NOMO-1 treated with dmso at 0.1 percent for 144 hours (cell line): ENCODE measurements around the gene ZCCHC7.
"Not testable (repeated sequence)": the region's sequence is repeated elsewhere in the genome, so short reads cannot be mapped to it uniquely, and the experiment has no call there.

Experiments
- DNase-seq: peaks from one replicate; lab custom pipeline; 2025; ENCODE audit not compliant: unreplicated experiment; lab: John Stamatoyannopoulos, UW

ZCCHC7 gene

DNA sequence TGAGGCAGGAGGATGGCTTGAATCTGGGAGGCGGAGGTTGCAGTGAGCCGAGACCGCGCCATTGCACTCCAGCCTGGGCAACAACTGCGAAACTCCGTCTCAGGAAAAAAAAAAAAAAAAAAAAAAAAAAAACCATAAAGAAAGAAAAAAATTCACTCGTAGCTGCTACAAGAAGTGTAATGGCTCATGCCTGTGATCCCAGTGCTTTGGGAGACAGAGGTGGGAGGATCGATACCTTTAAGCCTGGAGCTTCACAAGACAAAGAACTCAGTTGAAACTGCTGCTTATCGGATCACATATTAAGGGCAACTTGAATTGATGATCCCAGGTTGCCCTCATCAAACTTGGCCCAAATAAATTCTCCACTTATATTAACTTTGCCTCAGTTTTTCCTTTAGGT, 1.0 kb upstream of the ZCCHC7 start:
- no peak for DNase-seq

DNA sequence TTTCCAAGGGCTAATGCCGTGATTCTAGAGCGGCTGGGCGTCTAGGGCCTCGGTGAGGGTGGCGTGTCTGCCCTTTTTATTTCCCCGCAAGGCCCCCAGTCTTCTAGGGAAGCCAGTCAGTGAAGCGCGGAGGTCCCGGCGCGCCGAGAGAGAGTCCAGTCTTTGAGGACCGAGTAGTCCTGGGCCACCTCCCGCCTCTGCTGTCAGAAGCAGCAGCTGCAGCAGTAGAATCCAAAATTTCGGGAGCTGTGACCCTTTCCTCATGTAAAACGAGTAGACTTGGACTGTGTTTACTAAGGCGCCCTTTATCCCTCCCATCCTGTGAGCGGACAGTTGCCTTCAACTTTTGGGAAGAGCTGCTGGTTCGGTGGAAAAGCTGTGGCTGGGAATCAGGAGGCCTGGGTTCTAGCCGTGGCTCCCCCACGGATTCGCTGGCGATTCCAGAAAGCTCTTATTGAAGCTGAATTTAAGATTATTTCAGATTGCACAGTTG, 515 bp downstream of the ZCCHC7 start:
- DNase-seq = not testable (repeated sequence)

DNA sequence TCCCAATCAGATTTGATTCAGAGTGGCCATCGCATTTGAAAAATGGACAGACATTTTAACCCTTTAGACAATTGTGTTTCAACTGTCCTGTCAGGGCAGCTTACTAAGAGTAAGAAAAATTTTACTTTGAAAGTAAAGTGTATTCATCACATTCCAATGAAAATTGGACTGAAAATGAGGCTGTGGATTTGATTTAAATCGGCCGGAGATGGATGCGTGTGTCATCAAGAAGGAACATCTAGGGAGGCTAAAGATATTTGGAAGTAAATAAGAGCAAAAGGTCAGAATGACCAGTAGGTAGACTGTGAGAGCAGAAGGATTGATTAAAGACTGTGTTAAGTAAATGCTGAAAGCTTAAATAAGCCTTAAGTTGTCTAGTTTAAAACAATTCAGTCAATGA, 1.5 kb downstream of the ZCCHC7 start:
- no peak for DNase-seq

DNA sequence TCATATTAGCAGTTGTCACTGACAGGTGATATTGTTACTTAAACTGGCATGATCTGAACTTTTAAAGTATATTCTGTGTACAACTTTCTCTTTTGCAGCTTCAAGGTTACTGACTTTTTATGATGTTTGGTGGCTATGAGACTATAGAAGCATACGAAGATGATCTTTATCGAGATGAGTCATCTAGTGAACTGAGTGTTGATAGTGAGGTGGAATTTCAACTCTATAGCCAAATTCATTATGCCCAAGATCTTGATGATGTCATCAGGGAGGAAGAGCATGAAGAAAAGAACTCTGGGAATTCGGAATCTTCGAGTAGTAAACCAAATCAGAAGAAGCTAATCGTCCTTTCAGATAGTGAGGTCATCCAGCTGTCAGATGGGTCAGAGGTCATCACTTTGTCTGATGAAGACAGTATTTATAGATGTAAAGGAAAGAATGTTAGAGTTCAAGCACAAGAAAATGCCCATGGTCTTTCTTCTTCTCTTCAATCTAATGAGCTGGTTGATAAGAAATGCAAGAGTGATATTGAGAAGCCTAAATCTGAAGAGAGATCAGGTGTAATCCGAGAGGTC, 5.9 kb downstream of the ZCCHC7 start:
- DNase-seq = no peak

DNA sequence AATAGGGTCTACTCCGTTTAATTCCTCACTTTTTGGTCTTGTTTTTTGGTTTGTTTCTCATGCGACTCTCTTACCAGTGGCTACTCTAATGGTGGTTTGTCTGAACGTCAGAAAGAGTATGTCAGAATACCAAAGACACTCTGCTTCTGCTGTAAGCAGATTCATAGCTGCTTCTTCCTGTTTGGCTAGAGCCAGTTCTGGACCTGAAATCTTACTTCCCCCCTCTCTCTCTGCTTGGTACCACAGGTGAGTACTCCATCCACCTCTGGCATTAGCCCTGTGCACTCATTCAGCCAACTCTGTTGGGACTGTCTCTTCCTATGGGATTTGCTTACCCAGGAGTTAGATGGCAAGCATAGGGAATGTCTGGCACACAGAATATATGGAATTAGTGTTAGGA, 6.6 kb downstream of the ZCCHC7 start:
- DNase-seq = no peak

DNA sequence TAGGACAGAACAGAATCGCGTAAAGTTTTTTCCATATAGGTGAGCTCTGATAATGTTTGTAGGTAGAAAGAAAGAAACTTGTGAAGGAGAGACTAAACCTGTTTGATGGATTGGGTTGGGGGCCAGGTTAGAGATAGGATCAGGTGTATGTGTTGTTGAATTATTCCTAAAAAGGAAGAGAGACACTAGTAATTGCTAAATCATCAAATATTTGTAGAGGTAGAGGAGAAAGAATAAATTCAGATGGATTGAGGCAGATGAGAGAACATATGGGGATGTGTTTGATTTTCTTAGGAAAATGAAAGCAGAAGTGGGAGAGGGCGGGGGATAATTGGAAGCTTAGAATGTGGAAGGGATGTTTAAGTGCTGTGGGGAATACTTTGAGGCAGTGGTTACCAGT, 7.7 kb downstream of the ZCCHC7 start:
- no peak for DNase-seq

DNA sequence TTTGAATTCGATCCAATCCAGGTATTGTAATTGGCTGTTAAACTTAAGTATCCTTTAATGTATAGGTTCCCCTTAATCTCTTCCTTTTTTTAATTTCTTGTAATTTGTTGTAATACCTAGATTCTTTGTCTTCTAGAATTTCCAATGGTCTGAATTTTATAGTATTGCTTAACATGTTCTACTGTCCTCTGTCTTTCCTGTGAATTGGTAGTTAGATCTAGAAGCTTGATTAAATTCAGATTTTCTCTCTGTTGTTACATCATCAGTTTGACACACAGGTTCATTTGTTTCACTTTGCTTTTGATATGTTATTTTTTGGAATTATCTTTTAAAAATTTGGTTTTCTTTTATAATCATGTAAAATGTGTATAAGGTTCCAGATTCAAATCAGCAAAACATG, 13.8 kb downstream of the ZCCHC7 start:
- no peak for DNase-seq

DNA sequence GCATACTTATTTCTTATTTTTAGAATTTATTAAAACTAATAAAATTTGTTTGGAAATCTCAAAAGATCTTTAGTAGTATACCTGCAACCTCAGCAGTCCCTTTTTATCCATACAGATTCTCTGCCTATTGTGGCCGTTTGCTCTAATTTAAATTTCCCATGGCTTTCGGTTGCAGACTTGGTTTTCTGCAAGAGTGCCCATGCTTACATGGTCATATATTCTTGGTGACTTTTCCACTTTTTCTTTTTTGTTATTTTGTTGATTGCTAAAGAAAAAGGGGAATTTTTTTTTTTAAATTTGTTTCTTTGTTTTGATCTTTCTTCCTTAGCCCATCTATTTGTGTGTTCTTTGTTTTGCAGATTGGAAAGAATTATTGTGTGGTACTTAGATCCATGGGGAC, 20.6 kb downstream of the ZCCHC7 start:
- no peak for DNase-seq

DNA sequence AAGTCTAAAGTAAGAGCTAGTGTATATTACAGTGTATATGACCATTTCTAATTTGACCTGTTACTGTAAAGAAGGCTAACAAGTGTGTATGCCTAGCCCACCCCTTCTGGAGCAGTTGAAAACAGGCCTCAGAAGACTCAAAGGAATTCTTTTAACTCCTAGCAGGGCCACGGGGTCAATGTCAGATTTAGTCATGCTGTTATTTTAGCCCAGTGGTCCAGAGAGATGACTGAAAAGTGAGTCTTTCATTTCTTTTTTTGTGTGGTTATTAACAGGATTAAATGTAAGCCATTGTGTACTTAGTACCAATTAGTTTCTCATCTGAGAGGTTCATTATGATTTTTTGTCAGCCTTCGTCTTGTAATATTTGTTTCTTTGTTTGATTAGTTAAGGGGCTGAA, 24.4 kb downstream of the ZCCHC7 start:
- no peak for DNase-seq

DNA sequence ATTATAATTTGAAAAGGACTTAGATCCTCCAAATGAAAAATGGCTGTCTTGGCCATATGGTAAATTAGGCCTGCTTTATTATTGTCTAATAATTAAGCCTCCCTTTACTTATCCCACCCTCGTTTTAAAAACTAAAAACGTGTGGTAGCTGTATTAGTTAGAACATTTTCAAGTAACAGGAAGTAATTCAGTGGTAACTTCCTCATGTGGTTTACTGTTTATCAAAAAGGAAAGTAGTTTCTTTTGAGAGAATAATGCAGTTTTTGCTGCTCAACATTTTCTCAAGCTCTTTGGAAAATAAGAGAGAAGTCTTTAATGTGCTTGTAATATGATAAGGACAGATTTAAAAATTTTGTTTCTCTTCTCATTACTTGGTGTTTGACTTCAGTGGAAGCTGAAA, 26.0 kb downstream of the ZCCHC7 start:
- DNase-seq = no peak

DNA sequence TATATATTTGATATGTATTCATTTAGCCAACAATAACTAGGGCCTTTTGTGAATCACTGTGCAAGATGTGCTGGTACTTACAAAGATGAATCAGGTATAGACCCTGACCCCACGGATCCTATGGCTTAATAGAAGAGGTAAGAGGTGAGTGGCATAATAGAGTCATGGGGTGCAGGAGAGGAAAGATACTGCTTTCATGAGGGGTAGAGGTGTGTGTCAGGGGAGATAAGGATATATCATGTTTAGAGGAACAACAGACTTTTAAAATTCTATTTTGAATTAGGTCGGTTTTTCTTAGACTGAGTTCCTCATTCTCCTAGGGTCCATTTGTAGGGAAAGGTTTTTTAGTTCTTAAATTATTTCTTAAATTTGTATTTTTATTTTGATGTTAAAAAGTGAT, 27.8 kb downstream of the ZCCHC7 start:
- no peak for DNase-seq

DNA sequence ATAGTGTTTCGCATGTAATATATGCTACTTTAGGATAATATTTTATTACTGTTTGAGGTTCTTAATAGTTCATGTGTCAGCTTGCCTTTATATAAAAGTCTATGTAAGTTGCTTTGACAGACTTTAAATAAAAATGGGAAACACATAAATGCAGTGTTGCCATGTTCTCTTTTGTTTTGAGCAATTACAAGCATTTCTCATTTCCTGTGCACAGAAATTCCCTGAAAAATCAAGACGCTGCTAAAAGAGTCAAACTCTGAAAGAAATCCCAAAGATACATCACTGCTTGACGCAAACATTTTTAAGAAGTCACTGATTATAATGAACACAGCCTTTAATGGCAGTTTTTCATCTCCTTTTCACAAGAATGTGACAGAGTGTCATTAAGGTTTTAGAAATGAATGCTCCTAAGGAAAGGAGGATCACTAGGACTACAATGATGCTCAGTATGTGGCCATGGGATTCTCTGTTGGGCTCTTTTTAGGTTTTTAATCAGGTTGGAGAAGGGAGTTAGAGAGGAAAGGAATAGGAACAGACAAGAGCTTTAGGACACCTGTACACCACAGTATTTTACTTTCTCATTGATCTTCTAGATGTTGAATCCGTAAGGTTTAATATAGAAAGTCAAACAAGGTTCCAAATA, 29.4 kb downstream of the ZCCHC7 start:
- DNase-seq = no peak

DNA sequence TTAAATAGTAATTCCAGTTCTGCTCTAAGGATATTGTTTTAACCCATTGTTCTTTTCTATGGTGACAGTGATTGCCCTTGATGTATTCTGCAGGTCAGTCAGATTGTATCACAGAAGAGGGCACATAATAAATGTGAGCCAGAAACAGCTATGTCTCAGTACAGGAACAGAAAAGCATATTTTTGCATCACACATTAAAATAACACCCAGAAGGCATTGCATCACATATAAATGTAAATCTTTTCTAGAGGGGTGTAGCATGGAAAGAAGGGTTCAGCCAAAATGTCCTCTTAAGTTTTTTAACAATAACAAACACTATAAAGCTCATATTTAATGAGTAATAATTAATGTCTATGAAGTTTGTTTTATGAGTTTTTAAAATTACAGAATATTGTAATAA, 30.0 kb downstream of the ZCCHC7 start:
- no peak for DNase-seq

DNA sequence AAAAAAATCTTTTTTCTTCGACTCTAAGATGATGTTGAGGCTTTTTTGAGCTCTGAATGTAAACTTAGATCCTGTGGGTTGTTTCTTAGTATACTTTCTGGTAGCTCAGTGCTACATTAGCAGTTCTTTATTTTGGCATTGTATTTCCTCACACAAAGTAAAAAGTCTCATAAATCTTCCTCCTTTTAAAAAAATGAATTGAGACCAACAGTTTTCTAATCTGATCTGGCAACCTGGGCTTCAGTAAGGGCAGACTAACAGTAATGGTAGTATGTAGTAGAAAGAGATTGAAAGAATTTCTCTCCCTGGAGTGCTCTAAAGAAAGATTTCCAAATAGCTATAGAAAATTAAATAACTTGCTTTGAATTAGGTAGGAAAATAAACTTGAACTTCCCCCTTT, 31.4 kb downstream of the ZCCHC7 start:
- no peak for DNase-seq

DNA sequence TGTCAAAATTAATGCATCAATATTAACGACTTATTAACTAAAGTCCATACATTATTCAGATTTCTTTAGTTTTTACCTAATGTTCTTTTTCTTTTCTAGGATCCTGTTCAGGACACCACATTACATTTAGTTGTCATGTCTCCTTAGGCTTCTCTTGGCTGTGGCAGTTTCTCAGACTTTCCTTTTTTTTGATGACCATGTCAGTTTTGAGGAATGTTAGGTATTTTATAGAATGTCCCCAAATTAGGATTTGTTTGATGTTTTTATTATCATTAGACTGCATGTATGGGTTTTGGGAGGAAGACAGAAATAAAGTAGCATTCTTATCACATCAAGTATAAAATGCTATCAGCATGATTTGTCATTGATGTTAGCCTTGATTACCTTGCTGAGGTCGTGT, 32.0 kb downstream of the ZCCHC7 start:
- no peak for DNase-seq

DNA sequence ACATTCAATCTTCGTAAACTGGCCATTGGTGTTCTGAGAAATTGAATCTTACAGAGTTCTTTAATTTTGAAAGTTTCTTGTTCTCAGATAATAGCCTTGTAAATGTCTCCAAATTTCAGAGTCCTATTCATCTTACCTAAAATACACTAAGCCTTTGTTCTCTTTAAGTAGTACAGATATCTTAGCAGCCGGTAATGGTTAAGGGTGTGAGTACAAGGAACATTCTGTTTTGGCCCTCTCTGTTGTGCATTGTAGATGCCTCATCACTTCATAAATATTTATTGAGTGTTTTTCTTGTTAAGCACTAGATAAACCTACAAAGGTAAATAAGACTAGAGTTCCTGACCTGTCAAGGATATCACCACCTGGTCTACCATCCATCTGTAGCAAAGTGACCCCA, 35.2 kb downstream of the ZCCHC7 start:
- no peak for DNase-seq

DNA sequence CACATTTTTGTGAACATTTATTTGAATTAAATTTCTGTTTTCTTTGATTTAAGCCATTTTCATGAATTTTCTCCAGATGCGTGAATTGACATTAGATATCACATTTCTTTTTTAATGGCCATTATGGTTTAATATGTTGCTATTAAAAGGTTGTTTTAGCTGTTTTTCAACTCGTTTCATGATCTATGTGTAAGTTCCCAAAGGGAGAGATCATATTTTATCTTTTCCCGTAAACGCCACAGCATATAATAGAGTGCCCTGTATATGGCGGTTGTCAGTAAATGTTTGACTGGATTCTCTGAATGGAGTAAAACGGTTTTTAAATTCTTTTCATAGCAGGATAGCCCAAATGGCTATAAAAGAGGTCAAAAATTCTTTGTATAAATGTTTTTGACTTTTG, 35.8 kb downstream of the ZCCHC7 start:
- no peak for DNase-seq

DNA sequence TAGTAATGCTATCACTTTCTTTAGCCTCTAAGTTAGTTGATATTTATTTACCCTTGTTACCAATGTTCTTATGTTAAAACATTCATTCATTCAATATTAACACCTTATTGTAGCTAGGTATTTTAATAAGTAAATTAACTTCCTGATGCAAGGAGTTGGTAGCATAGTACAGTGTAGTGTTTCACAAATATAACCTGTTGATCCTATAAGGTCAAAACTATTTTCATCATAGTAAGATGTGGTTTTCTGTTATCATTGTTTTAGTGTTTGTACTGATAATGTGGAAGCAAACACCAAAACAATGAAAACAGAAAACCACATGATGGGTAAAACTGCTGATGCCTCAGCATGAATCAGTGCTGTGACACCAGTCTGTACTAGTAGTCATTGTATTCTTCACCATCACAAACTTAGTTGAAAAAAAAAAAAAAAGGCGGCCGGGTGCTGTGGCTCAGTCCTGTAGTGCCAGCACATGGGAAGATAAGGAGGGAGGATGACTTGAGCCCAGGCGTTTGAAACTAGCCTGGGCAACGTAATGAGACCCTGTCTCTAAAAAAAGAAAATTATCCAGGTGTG, 36.5 kb downstream of the ZCCHC7 start:
- no peak for DNase-seq

DNA sequence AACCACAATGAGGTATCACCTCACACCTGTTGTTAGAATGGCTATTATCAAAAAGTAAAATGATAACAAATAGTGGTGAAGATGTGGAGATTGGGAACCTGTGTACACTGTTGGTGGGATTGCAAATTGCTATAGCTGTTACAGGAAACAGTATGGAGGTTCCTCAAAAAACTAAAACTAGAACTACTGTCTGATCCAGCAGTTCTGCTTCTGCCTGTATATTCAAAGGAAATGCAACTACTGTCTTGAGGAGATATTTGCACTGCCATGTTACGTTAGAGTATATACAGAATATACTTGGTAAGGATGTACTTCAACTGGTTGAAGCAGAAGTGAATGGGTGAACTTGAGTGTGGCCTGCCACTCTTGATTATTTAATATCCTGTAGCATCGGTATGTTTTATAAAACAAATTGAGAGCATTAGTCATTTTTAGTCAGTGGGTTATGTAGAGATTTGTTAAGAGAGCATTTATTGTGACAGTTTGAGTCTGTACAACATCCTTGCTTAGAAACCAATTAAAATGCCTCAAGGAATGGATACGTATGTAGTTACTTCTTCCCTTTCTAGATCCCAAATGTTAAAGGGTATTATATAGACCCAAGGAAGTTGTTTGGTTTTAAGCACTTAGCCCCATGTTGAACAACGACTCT, 37.5 kb downstream of the ZCCHC7 start:
- DNase-seq = no peak

DNA sequence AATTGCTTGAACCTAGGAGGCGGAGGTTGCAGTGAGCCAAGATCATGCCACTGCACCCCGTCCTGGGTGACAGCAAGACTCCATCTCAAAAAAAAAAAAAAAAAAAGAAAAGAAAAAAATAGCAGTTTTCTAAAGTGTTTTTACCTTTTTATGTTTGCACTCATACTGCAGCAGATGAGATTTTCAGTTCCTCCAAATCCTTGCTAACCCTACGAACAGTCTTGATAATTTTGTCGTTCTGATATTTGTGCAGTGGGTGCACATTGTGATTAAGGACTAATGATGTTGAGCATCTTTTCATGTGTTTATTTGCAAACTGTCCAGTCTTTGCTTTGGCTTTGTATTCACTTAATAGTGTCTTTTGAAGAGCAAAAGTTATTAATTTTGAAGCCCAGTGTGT, 42.9 kb downstream of the ZCCHC7 start:
- no peak for DNase-seq

DNA sequence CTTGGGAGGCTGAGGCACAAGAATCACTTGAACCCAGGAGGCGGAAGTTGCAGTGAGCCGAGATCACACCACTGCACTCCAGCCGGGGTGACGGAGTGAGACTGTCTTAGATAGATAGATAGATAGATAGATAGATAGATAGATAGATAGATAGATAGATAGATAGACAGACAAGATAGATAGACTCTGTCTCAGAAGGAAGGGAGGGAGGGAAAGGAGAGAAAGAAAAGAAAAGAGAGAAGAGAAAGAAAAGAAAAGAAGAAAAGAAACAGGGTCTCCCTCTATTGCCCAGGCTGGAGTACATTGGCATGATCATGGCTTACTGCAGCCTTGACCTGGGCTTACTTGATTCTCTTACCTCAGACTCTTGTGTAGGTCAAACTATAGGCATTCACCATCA, 44.0 kb downstream of the ZCCHC7 start:
- not testable (repeated sequence) for DNase-seq

DNA sequence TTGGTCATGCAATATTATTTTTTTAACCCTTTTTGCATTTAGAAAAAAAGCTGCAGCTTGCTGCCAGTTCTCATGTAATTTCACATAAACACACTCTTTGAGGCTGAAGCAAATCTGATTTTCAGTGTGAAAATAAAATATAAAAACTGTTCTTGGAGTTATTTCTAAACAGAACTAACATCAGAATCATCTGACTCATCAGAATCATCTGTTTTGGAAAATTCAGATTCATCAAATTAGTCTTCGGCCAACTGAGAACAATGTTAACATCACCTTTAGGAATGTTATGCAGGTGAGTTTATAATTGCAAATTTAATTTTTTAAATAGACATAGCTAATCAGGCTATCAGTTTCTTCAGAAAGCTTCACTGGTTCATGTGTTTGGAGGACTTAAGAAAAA, 45.3 kb downstream of the ZCCHC7 start:
- DNase-seq = no peak
